BJ (cell line): ENCODE data around the gene ANGPTL8. TPM values are rescaled to one million over a fixed set of nuclear protein-coding genes. Genes with fewer than 3 reads are reported as not detected.

ENCODE experiments used
- CTCF ChIA-PET: fragments of 350-600 bp; formaldehyde crosslinking; extraction: SDS; loops from one replicate; lab custom pipeline; 2021; ENCODE audit warnings: antibody characterized with exemption, inconsistent platforms; lab: Yijun Ruan, JAX
- POLR2A ChIA-PET: fragments of 300-600 bp; sonication (Branson Sonifier 250); formaldehyde crosslinking; extraction: SDS; loops from one replicate; lab custom pipeline; 2021; ENCODE audit warnings: antibody characterized with exemption; lab: Charles Lee
- DNase-seq: peaks from one replicate; pipeline ENCODE4 v3.0.0-alpha.2; 2011; ENCODE audit warnings: low read depth
- H3K27me3 ChIP-seq: 2 replicates; pipeline ENCODE4 v1.6.0; 2011; ENCODE audit warnings: low read length; ENCODE audit not compliant: control insufficient read depth, insufficient read depth
- H3K36me3 ChIP-seq: 2 replicates; pipeline ENCODE4 v1.5.1; 2011; ENCODE audit warnings: low read length; ENCODE audit not compliant: control insufficient read depth, insufficient read depth
- H3K4me3 ChIP-seq: 2 replicates; pipeline ENCODE4 v1.5.1; 2011; ENCODE audit warnings: low read depth, mild to moderate bottlenecking, control low read depth, low read length
- CTCF ChIP-seq: IDR thresholded peaks from 2 replicates; pipeline ENCODE4 v1.5.1; 2011; ENCODE audit warnings: low read depth, mild to moderate bottlenecking, control low read depth, inconsistent platforms, low read length, moderate library complexity; ENCODE audit not compliant: insufficient read depth
- polyA plus RNA-seq: library from polyadenylated mRNA; depleted of rRNA; stranded (reverse); fragments of >200 nt; gene quantifications from 2 replicates; pipeline ENCODE4 v1.2.3, GENCODE V29; 2011

Gene ANGPTL8
- polyA plus RNA-seq, 1 experiment, result not detected

DNA sequence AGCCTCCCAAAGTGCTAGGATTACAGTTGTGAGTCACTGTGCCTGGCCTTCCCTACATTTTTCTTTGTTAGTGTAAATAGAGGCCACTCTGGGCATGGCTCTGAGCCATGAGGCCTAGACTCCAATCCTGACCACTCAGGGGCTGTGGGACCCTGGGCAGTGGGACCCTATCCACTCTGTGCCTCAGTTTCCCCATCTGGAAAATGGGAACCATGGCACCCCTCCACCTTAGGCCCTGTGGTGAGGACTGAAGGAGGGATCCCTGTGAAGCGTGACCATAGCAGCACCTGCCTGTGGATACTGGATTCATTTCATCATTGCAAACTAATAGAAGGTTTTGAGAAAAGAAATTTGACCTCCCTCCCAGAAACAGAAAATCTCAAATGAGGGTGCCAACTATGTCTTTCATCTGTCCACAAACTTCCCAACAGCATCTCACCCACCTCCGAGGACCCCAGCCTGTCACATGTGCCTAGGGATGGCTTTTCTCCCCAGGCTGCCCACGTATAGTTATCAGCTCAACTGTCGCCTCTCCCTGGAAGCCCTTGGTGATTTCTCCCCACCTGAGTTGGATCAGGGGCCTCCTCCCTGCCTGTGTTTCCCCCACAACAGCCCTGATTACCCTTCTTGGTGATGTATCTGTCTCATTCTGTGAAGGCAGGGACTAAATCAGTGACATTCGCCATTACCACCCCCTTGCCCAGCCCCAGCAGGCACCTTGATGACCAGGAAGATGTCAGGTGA, 5.6 kb downstream of the ANGPTL8 start:
- ChIA-PET POLR2A (no interaction called here), CTCF (interaction anchor here (0.6 to 1.6 kb wide), 3 partner anchors 13 to 203 kb away, joined by 3 to 5 read pairs (median 3); no protein-coding TSS in a partner anchor)
- Histone ChIP-seq H3K27me3 (no peaks in the 10 kb centered on the region), H3K36me3 (peaks cover 13% of the 10 kb centered on the region), H3K4me3 (no peak overlapping the region)
- no peak for TF ChIP-seq CTCF
- DNase-seq, result no peak

DNA sequence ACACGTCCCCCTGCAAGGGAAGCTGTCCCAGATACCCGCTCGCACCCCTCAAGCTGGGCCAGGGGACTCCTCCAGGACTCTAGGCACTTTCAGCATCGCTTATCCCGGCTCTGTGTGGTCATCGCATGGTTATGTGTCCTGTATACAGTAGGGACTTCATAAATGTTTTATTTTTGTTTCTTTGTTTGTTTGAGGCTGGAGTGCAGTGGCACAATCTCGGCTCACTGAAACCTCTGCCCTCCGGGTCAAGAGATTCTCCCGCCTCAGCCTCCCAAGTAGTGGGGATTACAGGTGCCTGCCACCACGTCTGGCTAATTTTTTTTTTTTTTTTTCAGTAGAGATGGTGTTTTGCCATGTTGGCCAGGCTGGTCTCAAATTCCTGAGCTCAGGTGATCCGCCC, 7.5 kb downstream of the ANGPTL8 start:
- no peak for TF ChIP-seq CTCF
- POLR2A ChIA-PET, result interaction anchor here (0.5 kb wide), 1 partner anchor 311 kb away, joined by 4 read pairs; no protein-coding TSS in a partner anchor
- no peak for DNase-seq
- Histone ChIP-seq H3K36me3 (peaks cover 21% of the 10 kb centered on the region), H3K27me3 (no peaks in the 10 kb centered on the region), H3K4me3 (no peak overlapping the region)
- CTCF ChIA-PET, result interaction anchor here (0.6 to 1.5 kb wide), 3 partner anchors 18 to 374 kb away, joined by 3 read pairs; no protein-coding TSS in a partner anchor

DNA sequence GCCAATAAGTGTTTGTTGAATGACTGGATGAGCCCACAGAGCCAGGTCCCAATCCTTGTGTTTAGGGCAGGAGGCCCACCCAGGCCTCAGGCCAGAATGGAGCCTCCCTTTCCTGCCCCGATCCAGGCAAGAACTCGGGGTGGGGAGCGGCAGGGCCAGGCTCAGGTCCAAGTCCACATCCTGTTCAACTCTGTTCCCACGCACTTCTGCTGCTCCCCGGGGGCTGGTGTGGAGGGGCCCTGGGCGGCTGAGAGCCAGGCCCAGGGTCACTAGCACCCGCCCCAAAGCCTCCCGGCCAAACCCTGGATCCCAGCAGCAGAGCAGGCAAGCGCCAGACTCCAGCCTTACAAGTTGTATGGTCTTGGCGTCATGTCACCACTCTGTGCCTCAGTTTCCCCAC, 8.0 kb downstream of the ANGPTL8 start:
- Histone ChIP-seq H3K36me3 (peaks cover 23% of the 10 kb centered on the region), H3K4me3 (no peak overlapping the region), H3K27me3 (no peaks in the 10 kb centered on the region)
- TF ChIP-seq CTCF, result no peak
- ChIA-PET POLR2A (no interaction called here), CTCF (interaction anchor here (0.9 kb wide), 1 partner anchor 235 kb away, joined by 3 read pairs; no protein-coding TSS in a partner anchor)
- no peak for DNase-seq

DNA sequence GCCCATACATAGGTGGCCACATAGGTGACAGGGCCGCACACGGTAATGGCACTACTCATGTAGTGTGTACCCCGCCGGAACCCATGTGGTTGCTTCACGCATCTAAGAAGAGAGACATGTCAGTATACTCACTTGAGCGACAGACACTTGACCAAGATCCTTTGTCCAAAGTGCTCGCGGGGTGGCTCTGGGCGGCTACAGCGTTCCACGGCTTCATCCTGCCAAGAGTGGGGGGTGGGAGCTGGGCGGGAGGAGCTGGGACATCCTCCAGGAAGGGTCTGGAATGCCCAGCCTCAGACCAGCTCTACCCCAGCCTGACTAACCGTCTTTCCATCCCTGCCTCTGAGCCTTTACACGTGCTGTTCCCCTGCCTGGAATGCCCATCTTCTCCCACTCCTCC, 8.5 kb downstream of the ANGPTL8 start:
- H3K36me3 ChIP-seq, result peaks cover 21% of the 10 kb centered on the region
- POLR2A ChIA-PET, result interaction anchor here (0.6 kb wide), 1 partner anchor 10 kb away, joined by 3 read pairs; no protein-coding TSS in a partner anchor
- H3K4me3 ChIP-seq, result no peak overlapping the region
- CTCF ChIA-PET, result interaction anchor here (0.9 kb wide), 1 partner anchor 235 kb away, joined by 3 read pairs; no protein-coding TSS in a partner anchor
- no peak for DNase-seq
- H3K27me3 ChIP-seq, result no peaks in the 10 kb centered on the region
- TF ChIP-seq CTCF, result no peak

GRCh38 chr19:11248852-11249251, 9.4 kb downstream of the ANGPTL8 start:
- DNase-seq, result no peak
- ChIA-PET POLR2A (no interaction called here), CTCF (no interaction called here)
- no peak overlapping the region for H3K4me3 ChIP-seq
- H3K27me3 ChIP-seq, result no peaks in the 10 kb centered on the region
- H3K36me3 ChIP-seq, result peaks cover 19% of the 10 kb centered on the region
- no peak for TF ChIP-seq CTCF
